AG04449 (cell line): ENCODE measurements around the gene GTF2A1.
A peak's percentile ranks its signal among the peaks of the same experiment; 100 is the strongest.

Experiments
- CTCF ChIA-PET: fragments of 350-600 bp; formaldehyde crosslinking; extraction: SDS; loops from one replicate; lab custom pipeline; 2021; ENCODE audit warnings: antibody characterized with exemption; lab: Yijun Ruan, JAX
- POLR2A ChIA-PET: fragments of 400-600, 350-600 bp; formaldehyde crosslinking; extraction: SDS; loops from one replicate; lab custom pipeline; 2020; ENCODE audit warnings: antibody characterized with exemption, inconsistent platforms; lab: Yijun Ruan, JAX
- DNase-seq: peaks from one replicate; pipeline ENCODE4 v3.0.0-alpha.2; 2010; ENCODE audit warnings: low read depth, low spot score
- H3K4me3 ChIP-seq: 2 replicates; pipeline ENCODE4 v1.5.1; 2011; ENCODE audit warnings: low read depth, mild to moderate bottlenecking, control low read depth, low read length
- TF ChIP-seq, protein P1 (sequence below): IDR thresholded peaks from one replicate; pipeline ENCODE4 v1.5.1; 2011; ENCODE audit warnings: mild to moderate bottlenecking, moderate library complexity, low read length, control low read depth, inconsistent platforms; ENCODE audit not compliant: insufficient read depth; ENCODE audit errors: missing control alignments

The GTF2A1 gene

DNA sequence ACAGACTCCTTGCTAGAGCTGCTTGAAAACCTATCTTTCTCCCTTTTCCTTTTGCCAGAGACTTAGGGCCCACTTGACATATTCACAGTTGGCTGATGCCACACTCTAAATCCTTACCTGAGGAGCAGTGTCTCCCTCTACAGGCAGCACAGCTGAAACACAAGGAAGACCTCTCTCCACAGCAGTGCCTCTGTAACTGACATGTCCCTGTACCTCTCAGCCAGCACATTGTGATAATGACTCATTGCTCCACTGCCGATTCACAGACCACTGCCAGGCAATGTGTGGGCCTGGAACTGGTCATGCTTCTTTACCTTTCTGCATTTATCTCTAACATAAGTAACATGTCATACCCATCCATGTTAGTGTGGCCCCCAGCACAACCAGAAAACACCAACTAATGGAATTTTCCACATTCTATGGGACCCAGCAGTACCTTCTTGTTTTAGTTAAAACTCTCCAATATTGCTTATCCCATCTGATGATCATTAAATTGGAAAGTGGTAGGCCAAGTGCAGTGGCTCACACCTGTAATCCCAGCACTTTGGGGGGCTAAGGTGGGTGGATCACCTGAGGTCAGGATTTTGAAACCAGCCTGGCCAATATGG lies 56.5 kb downstream of the GTF2A1 start:
- POLR2A ChIA-PET: interaction anchor here (0.7 kb wide), 1 partner anchor 171 kb away, joined by 3 read pairs; no protein-coding TSS in a partner anchor
- DNase-seq: no peak
- H3K4me3 ChIP-seq: no peak overlapping the region
- TF ChIP-seq, protein P1, sequence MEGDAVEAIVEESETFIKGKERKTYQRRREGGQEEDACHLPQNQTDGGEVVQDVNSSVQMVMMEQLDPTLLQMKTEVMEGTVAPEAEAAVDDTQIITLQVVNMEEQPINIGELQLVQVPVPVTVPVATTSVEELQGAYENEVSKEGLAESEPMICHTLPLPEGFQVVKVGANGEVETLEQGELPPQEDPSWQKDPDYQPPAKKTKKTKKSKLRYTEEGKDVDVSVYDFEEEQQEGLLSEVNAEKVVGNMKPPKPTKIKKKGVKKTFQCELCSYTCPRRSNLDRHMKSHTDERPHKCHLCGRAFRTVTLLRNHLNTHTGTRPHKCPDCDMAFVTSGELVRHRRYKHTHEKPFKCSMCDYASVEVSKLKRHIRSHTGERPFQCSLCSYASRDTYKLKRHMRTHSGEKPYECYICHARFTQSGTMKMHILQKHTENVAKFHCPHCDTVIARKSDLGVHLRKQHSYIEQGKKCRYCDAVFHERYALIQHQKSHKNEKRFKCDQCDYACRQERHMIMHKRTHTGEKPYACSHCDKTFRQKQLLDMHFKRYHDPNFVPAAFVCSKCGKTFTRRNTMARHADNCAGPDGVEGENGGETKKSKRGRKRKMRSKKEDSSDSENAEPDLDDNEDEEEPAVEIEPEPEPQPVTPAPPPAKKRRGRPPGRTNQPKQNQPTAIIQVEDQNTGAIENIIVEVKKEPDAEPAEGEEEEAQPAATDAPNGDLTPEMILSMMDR: peak; percentile 59
- CTCF ChIA-PET: interaction anchor here (0.8 to 7.3 kb wide), 10 partner anchors 11 to 210 kb away, joined by 3 to 102 read pairs (median 6); partner anchors contain the start of gene TSHR

DNA sequence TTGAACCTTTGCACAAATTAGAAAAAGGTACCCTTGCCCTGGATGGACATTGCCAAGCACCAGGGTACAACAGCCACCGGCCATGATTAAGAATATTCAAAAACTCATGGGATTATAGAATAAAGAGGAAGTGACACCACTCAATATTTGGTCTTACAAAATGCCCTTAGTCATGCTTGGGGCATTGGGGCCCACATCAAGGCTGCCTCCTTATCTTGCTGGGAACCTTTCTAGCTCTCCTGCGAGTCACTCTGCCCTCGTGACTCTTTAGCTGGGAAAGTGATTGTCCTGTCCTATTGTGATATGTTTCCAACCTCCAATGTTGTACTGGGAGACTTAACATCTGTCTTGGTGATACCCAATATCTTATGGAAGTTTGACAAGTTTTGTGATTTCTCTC lies 57.8 kb downstream of the GTF2A1 start:
- DNase-seq: no peak
- CTCF ChIA-PET: interaction anchor here (1.1 to 7.3 kb wide), 8 partner anchors 7 to 208 kb away, joined by 3 to 102 read pairs (median 10); partner anchors contain the start of gene TSHR
- H3K4me3 ChIP-seq: no peak overlapping the region
- TF ChIP-seq, protein P1: no peak
- POLR2A ChIA-PET: no interaction called here

GRCh38 chr14:81161749-81162148 lies 59.0 kb downstream of the GTF2A1 start:
- TF ChIP-seq, protein P1: no peak
- POLR2A ChIA-PET: interaction anchor here (1.1 kb wide), 1 partner anchor 57 kb away, joined by 4 read pairs; no protein-coding TSS in a partner anchor
- CTCF ChIA-PET: interaction anchor here (1.0 to 7.3 kb wide), 4 partner anchors 9 to 206 kb away, joined by 3 to 102 read pairs (median 26); partner anchors contain the start of gene TSHR
- no peak overlapping the region for H3K4me3 ChIP-seq
- DNase-seq: no peak

DNA sequence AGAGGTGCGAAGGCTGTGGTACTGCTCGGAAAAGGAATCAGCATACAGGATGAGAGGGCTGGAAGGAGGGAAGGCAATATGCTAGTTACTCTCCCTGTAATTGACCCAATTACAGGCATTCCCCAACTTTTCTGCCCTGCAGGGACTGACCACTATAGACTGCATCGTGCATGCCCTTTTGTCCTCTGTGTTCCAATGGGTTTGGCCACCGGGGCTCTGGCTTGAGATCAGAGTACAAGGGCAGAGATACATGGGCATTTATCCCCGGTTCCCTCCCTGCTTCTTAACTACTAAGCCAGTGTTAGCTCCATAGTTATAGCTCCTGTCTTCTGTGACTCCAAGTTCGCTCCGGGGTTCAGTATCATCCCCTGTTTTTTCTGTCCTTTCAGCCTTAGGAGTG lies 59.7 kb downstream of the GTF2A1 start:
- TF ChIP-seq, protein P1: no peak
- CTCF ChIA-PET: interaction anchor here (1.1 to 7.3 kb wide), 3 partner anchors 9 to 206 kb away, joined by 3 to 102 read pairs (median 48); partner anchors contain the start of gene TSHR
- H3K4me3 ChIP-seq: no peak overlapping the region
- no peak for DNase-seq
- POLR2A ChIA-PET: interaction anchor here (1.1 kb wide), 1 partner anchor 58 kb away, joined by 4 read pairs; no protein-coding TSS in a partner anchor

GRCh38 chr14:81157431-81157830 lies 63.3 kb downstream of the GTF2A1 start:
- no peak overlapping the region for H3K4me3 ChIP-seq
- TF ChIP-seq, protein P1: no peak
- DNase-seq: no peak
- ChIA-PET POLR2A (no interaction called here), CTCF (interaction anchor here (2.0 to 6.1 kb wide), 2 partner anchors 13 to 161 kb away, joined by 11 to 48 read pairs; no protein-coding TSS in a partner anchor)

DNA sequence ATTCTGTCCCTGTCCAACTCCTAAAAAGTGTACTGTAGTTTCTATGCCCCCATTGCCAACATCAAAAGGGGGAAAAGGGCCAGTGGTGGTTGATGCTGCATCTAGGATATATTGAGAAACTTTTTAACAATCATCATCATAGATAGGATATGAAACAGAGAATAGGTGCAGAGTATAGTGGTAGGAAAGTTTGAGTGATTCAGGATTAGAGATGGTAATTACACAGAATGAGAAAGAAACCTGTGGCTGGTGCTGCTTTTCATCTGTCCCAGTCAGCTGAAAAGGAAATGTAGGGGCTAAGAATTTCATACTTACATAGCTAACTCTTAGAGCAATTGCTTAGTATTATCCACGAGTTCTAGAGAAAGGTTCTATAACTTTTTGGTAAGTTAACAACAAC lies 67.6 kb downstream of the GTF2A1 start:
- TF ChIP-seq, protein P1: no peak
- H3K4me3 ChIP-seq: no peak overlapping the region
- no peak for DNase-seq
- ChIA-PET CTCF (no interaction called here), POLR2A (no interaction called here)
